ENCODE data around the gene FLNB.

FLNB gene

DNA sequence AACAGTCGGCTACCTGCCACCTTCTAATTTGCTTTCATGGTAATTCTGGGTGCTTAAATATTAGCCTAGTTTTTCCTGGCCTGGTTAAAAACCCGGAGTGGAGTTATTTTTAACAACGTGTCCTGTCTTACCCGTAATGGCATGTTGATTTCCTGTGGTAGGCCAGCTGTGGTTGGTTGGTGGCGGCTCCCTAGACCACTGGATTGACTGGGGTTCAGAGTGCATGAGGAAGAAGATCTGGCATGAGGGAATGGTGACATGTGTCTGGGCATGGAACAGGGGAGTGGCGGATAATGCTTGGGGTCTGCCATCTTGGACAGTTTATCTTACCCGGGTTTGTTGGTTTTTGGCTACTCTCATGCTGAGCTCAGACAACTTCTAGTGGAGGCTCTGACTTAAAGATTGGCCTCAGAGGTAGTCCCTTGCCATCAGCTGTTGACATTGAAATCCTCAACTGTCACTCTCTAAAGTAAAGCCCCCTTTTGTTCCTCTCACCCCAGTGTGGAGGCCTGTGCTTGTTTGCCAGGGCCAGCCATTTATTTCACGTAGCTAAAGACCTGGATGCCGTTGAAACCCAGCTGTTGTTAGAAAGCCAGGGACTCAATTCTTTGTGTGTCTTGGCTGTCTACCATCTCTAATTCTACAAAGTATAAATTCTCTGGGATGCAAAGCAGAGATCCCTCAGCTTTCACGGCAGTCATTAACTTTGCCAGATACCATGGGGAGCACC lies 121.0 kb downstream of the FLNB start:
- peaks cover 13 to 82% of the 10 kb centered on the region in 2 experiments; a peak in 2 of 3 replicates for H3K36me3 ChIP-seq (ENCODE audit: control insufficient read depth in 2 of 2, insufficient read depth in 1 of 2, low read length in 2 of 2)
- TF ChIP-seq ZNF777 (tag by site-specific recombination; IDR thresholded peaks at IDR 0.05; ENCODE audit: borderline replicate concordance), result no peak
- no peak for TF ChIP-seq ZNF335 (tag by site-specific recombination; conservative IDR thresholded peaks at IDR 0.05)
- H3K27ac ChIP-seq (ENCODE audit: extremely low read depth, low read depth, low read length), result no peak overlapping the region
- ChIA-PET POLR2A (no interaction called here), CTCF (no interaction called here)
- H3K4me3 ChIP-seq (ENCODE audit: low read depth, low read length), result no peak overlapping the region
- H3K4me1 ChIP-seq (ENCODE audit: control insufficient read depth, insufficient read depth, low read length), result no peaks in the 10 kb centered on the region
- no peaks in the 10 kb centered on the region for H3K9me3 ChIP-seq (ENCODE audit: control insufficient read depth, insufficient read depth, low read depth, low read length)

DNA sequence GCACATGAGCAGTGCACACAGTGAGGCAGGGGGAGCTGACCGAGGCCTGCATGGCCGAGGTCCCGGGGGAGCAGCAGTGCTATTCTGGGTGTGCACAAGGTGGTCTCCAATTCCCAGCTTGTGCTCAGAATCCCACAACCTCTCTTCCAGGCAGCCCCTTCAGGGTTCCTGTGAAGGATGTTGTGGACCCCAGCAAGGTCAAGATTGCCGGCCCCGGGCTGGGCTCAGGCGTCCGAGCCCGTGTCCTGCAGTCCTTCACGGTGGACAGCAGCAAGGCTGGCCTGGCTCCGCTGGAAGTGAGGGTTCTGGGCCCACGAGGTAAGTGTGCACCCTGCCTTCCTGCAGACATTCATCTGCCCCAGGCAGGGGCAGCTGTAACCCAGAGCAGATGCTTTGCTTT lies 122.4 kb downstream of the FLNB start:
- Histone ChIP-seq H3K36me3 (ENCODE audit: control insufficient read depth in 2 of 2, insufficient read depth in 1 of 2, low read length in 2 of 2) (peaks cover 13 to 81% of the 10 kb centered on the region in 2 experiments; a peak in 2 of 3 replicates), H3K4me1 (ENCODE audit: control insufficient read depth, insufficient read depth, low read length) (no peaks in the 10 kb centered on the region), H3K4me3 (ENCODE audit: low read depth, low read length) (no peak overlapping the region), H3K27ac (ENCODE audit: extremely low read depth, low read depth, low read length) (no peak overlapping the region), H3K9me3 (ENCODE audit: control insufficient read depth, insufficient read depth, low read depth, low read length) (no peaks in the 10 kb centered on the region)
- ChIA-PET POLR2A (no interaction called here), CTCF (no interaction called here)
- no peak for TF ChIP-seq ZNF544 (tag by site-specific recombination; IDR thresholded peaks at IDR 0.05)
- TF ChIP-seq, protein P1, sequence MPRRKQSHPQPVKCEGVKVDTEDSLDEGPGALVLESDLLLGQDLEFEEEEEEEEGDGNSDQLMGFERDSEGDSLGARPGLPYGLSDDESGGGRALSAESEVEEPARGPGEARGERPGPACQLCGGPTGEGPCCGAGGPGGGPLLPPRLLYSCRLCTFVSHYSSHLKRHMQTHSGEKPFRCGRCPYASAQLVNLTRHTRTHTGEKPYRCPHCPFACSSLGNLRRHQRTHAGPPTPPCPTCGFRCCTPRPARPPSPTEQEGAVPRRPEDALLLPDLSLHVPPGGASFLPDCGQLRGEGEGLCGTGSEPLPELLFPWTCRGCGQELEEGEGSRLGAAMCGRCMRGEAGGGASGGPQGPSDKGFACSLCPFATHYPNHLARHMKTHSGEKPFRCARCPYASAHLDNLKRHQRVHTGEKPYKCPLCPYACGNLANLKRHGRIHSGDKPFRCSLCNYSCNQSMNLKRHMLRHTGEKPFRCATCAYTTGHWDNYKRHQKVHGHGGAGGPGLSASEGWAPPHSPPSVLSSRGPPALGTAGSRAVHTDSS (tag by site-specific recombination; IDR thresholded peaks at IDR 0.05), result no peak
- TF ChIP-seq TRIM28 (IDR thresholded peaks at IDR 0.05; ENCODE audit: borderline replicate concordance, low read length), result no peak
- no peak for TF ChIP-seq ZBTB21 (tag by site-specific recombination; IDR thresholded peaks at IDR 0.05)
- TF ChIP-seq, protein P2, sequence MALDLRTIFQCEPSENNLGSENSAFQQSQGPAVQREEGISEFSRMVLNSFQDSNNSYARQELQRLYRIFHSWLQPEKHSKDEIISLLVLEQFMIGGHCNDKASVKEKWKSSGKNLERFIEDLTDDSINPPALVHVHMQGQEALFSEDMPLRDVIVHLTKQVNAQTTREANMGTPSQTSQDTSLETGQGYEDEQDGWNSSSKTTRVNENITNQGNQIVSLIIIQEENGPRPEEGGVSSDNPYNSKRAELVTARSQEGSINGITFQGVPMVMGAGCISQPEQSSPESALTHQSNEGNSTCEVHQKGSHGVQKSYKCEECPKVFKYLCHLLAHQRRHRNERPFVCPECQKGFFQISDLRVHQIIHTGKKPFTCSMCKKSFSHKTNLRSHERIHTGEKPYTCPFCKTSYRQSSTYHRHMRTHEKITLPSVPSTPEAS (tag by site-specific recombination; IDR thresholded peaks at IDR 0.05), result no peak
- TF ChIP-seq KLF10 (tag by site-specific recombination; IDR thresholded peaks at IDR 0.05), result no peak
- no peak for TF ChIP-seq ZSCAN23 (tag by site-specific recombination; IDR thresholded peaks at IDR 0.05)
- TF ChIP-seq ZNF169 (tag by site-specific recombination; IDR thresholded peaks at IDR 0.05), result no peak
- TF ChIP-seq, protein P3, sequence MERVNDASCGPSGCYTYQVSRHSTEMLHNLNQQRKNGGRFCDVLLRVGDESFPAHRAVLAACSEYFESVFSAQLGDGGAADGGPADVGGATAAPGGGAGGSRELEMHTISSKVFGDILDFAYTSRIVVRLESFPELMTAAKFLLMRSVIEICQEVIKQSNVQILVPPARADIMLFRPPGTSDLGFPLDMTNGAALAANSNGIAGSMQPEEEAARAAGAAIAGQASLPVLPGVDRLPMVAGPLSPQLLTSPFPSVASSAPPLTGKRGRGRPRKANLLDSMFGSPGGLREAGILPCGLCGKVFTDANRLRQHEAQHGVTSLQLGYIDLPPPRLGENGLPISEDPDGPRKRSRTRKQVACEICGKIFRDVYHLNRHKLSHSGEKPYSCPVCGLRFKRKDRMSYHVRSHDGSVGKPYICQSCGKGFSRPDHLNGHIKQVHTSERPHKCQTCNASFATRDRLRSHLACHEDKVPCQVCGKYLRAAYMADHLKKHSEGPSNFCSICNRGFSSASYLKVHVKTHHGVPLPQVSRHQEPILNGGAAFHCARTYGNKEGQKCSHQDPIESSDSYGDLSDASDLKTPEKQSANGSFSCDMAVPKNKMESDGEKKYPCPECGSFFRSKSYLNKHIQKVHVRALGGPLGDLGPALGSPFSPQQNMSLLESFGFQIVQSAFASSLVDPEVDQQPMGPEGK (tag by site-specific recombination; IDR thresholded peaks at IDR 0.05), result no peak
- no peak for TF ChIP-seq ZNF558 (tag by site-specific recombination; IDR thresholded peaks at IDR 0.05)

DNA sequence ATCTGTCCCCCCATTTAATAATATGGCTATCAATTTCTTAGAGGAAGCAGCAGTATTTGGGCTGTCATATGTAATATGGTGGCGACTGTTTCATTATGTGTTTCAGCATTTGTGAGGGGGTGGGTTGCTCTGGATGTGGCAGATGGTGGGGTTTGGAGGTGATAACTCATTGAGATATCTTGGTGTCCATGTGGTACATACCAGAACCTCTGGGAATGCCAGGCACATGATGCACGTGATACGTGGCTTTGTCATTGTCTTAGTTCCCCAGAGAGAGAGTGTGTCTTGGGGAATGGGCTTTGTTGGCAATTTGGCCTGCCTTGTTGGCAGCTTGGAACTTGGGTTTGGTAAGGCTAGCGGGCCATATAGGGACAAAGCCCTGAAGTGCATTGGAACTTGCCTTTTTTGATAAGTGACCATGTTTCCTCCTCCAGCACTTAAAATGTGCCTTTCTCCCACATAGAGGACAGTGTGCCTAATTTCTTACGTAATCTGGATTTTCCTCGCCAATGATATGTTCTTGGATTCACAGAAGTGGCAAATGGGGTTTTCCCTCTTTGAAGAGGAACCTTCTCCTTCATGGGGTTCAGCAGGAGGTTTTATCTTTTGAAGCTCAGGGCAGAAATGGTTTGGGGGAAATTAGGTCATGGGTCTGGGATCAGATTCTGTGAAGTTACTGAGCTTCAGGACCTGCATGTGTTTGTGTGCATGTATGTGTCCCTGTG lies 123.0 kb downstream of the FLNB start:
- ChIA-PET POLR2A (no interaction called here), CTCF (interaction anchor here (0.7 kb wide), 1 partner anchor 124 kb away, joined by 3 read pairs; no protein-coding TSS in a partner anchor)
- no peak for TF ChIP-seq ZNF707 (tag by site-specific recombination; IDR thresholded peaks at IDR 0.05)
- no peak for TF ChIP-seq ZNF76 (tag by site-specific recombination; IDR thresholded peaks at IDR 0.05; ENCODE audit: borderline replicate concordance, low read depth)
- TF ChIP-seq ZNF654 (tag by site-specific recombination; IDR thresholded peaks at IDR 0.05; ENCODE audit: low read depth), result no peak
- no peak for TF ChIP-seq ZNF302 (tag by site-specific recombination; IDR thresholded peaks at IDR 0.05; ENCODE audit: low read depth)
- no peak for TF ChIP-seq ZNF114 (tag by site-specific recombination; IDR thresholded peaks at IDR 0.05)
- no peak for TF ChIP-seq ZXDB (tag by site-specific recombination; IDR thresholded peaks at IDR 0.05)
- TF ChIP-seq ZNF747 (tag by site-specific recombination; IDR thresholded peaks at IDR 0.05), result no peak
- no peak for TF ChIP-seq SP2 (tag by site-specific recombination; IDR thresholded peaks at IDR 0.05)
- TF ChIP-seq ZNF777 (tag by site-specific recombination; IDR thresholded peaks at IDR 0.05; ENCODE audit: borderline replicate concordance), result no peak
- TF ChIP-seq ZNF624 (tag by site-specific recombination; IDR thresholded peaks at IDR 0.05), result no peak
- no peak for TF ChIP-seq OSR2 (tag by site-specific recombination; IDR thresholded peaks at IDR 0.05)
- Histone ChIP-seq H3K27ac (ENCODE audit: extremely low read depth, low read depth, low read length) (no peak overlapping the region), H3K36me3 (ENCODE audit: control insufficient read depth in 2 of 2, insufficient read depth in 1 of 2, low read length in 2 of 2) (peaks cover 13 to 81% of the 10 kb centered on the region in 2 experiments; a peak in 2 of 3 replicates), H3K4me1 (ENCODE audit: control insufficient read depth, insufficient read depth, low read length) (no peaks in the 10 kb centered on the region), H3K9me3 (ENCODE audit: control insufficient read depth, insufficient read depth, low read depth, low read length) (no peaks in the 10 kb centered on the region), H3K4me3 (ENCODE audit: low read depth, low read length) (no peak overlapping the region)

All from HEK293 (cell line).